ENCODE data around the gene SLFN14.

DNA sequence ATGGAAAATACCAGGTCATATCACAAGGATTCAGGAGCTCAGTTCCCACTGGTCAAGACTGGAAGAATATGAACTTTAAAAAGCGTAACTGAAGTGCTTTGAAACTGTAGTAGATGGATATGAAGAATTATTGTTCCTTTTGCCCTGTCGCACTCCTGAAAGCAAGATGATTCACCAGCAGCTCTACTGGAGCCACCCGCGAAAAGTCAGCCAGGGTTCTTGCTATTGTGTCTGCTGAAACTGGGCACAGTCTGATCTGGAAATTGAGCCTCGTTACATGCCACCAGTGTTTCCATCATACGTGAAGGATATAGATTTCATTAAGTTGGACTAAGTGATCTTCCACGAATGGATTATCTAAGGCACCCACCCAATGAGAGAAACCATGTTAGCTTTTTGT is 43.1 kb upstream of the SLFN14 start:
- TF ChIP-seq, protein P1, sequence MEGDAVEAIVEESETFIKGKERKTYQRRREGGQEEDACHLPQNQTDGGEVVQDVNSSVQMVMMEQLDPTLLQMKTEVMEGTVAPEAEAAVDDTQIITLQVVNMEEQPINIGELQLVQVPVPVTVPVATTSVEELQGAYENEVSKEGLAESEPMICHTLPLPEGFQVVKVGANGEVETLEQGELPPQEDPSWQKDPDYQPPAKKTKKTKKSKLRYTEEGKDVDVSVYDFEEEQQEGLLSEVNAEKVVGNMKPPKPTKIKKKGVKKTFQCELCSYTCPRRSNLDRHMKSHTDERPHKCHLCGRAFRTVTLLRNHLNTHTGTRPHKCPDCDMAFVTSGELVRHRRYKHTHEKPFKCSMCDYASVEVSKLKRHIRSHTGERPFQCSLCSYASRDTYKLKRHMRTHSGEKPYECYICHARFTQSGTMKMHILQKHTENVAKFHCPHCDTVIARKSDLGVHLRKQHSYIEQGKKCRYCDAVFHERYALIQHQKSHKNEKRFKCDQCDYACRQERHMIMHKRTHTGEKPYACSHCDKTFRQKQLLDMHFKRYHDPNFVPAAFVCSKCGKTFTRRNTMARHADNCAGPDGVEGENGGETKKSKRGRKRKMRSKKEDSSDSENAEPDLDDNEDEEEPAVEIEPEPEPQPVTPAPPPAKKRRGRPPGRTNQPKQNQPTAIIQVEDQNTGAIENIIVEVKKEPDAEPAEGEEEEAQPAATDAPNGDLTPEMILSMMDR (IDR thresholded peaks at IDR 0.05), result no peak
- TF ChIP-seq, protein P2, sequence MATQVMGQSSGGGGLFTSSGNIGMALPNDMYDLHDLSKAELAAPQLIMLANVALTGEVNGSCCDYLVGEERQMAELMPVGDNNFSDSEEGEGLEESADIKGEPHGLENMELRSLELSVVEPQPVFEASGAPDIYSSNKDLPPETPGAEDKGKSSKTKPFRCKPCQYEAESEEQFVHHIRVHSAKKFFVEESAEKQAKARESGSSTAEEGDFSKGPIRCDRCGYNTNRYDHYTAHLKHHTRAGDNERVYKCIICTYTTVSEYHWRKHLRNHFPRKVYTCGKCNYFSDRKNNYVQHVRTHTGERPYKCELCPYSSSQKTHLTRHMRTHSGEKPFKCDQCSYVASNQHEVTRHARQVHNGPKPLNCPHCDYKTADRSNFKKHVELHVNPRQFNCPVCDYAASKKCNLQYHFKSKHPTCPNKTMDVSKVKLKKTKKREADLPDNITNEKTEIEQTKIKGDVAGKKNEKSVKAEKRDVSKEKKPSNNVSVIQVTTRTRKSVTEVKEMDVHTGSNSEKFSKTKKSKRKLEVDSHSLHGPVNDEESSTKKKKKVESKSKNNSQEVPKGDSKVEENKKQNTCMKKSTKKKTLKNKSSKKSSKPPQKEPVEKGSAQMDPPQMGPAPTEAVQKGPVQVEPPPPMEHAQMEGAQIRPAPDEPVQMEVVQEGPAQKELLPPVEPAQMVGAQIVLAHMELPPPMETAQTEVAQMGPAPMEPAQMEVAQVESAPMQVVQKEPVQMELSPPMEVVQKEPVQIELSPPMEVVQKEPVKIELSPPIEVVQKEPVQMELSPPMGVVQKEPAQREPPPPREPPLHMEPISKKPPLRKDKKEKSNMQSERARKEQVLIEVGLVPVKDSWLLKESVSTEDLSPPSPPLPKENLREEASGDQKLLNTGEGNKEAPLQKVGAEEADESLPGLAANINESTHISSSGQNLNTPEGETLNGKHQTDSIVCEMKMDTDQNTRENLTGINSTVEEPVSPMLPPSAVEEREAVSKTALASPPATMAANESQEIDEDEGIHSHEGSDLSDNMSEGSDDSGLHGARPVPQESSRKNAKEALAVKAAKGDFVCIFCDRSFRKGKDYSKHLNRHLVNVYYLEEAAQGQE (IDR thresholded peaks at IDR 0.05; ENCODE audit: insufficient read depth in 1 of 2, low read depth in 2 of 2, low read length in 1 of 2), result no peak
- TF ChIP-seq TCF7L2 (IDR thresholded peaks at IDR 0.05; ENCODE audit: low read depth, low read length) (no peak), POLR2AphosphoS5 (IDR thresholded peaks at IDR 0.05; ENCODE audit: low read depth, low read length) (no peak)

Data from Panc1 (cell line).